ENCODE measurements around the gene GABBR2.

Gene GABBR2

GRCh38 chr9:98563212-98563907, 145.4 kb downstream of the GABBR2 start:
- TF ChIP-seq GATA3 (IDR thresholded peaks at IDR 0.05; ENCODE audit: low read depth, low read length) (no peak; the same call in 1 of the 2 replicates), GATA2 (IDR thresholded peaks at IDR 0.05; ENCODE audit: low read depth, low read length) (no peak)

GRCh38 chr9:98559561-98559960, 149.2 kb downstream of the GABBR2 start:
- TF ChIP-seq GATA3 (IDR thresholded peaks at IDR 0.05; ENCODE audit: low read depth, low read length) (no peak), GATA2 (IDR thresholded peaks at IDR 0.05; ENCODE audit: low read depth, low read length) (no peak)

GRCh38 chr9:98558575-98558974, 150.2 kb downstream of the GABBR2 start:
- TF ChIP-seq GATA3 (IDR thresholded peaks at IDR 0.05; ENCODE audit: low read depth, low read length) = no peak
- TF ChIP-seq GATA2 (IDR thresholded peaks at IDR 0.05; ENCODE audit: low read depth, low read length) = no peak

GRCh38 chr9:98556511-98556910, 152.2 kb downstream of the GABBR2 start:
- TF ChIP-seq GATA2 (IDR thresholded peaks at IDR 0.05; ENCODE audit: low read depth, low read length) (no peak), GATA3 (IDR thresholded peaks at IDR 0.05; ENCODE audit: low read depth, low read length) (no peak)

GRCh38 chr9:98555651-98556465, 152.9 kb downstream of the GABBR2 start:
- TF ChIP-seq GATA2 (IDR thresholded peaks at IDR 0.05; ENCODE audit: low read depth, low read length) (no peak), GATA3 (IDR thresholded peaks at IDR 0.05; ENCODE audit: low read depth, low read length) (no peak)

GRCh38 chr9:98554752-98555151, 154.0 kb downstream of the GABBR2 start:
- TF ChIP-seq GATA2 (IDR thresholded peaks at IDR 0.05; ENCODE audit: low read depth, low read length) = no peak
- TF ChIP-seq GATA3 (IDR thresholded peaks at IDR 0.05; ENCODE audit: low read depth, low read length) = no peak

- TF ChIP-seq GATA2 (IDR thresholded peaks at IDR 0.05; ENCODE audit: low read depth, low read length) (no peak), GATA3 (IDR thresholded peaks at IDR 0.05; ENCODE audit: low read depth, low read length) (no peak)
These were observed 156.4 kb downstream of the GABBR2 start for GRCh38 chr9:98552331-98552730.

- no peak for TF ChIP-seq GATA3 (IDR thresholded peaks at IDR 0.05; ENCODE audit: low read depth, low read length)
- TF ChIP-seq GATA2 (IDR thresholded peaks at IDR 0.05; ENCODE audit: low read depth, low read length) = no peak
These were observed 157.0 kb downstream of the GABBR2 start for GRCh38 chr9:98551511-98552286.

- TF ChIP-seq GATA3 (IDR thresholded peaks at IDR 0.05; ENCODE audit: low read depth, low read length) (no peak), GATA2 (IDR thresholded peaks at IDR 0.05; ENCODE audit: low read depth, low read length) (no peak)
These were observed 158.4 kb downstream of the GABBR2 start for GRCh38 chr9:98550206-98550820.

GRCh38 chr9:98549401-98549800, 159.3 kb downstream of the GABBR2 start:
- TF ChIP-seq GATA3 (IDR thresholded peaks at IDR 0.05; ENCODE audit: low read depth, low read length) = no peak
- no peak for TF ChIP-seq GATA2 (IDR thresholded peaks at IDR 0.05; ENCODE audit: low read depth, low read length)

GRCh38 chr9:98547606-98548005, 161.1 kb downstream of the GABBR2 start:
- TF ChIP-seq GATA2 (IDR thresholded peaks at IDR 0.05; ENCODE audit: low read depth, low read length) (no peak), GATA3 (IDR thresholded peaks at IDR 0.05; ENCODE audit: low read depth, low read length) (no peak)

GRCh38 chr9:98545021-98545420, 163.7 kb downstream of the GABBR2 start:
- TF ChIP-seq GATA3 (IDR thresholded peaks at IDR 0.05; ENCODE audit: low read depth, low read length) = no peak
- TF ChIP-seq GATA2 (IDR thresholded peaks at IDR 0.05; ENCODE audit: low read depth, low read length) = no peak

- TF ChIP-seq GATA2 (IDR thresholded peaks at IDR 0.05; ENCODE audit: low read depth, low read length) (no peak), GATA3 (IDR thresholded peaks at IDR 0.05; ENCODE audit: low read depth, low read length) (no peak)
These were observed 167.0 kb downstream of the GABBR2 start for GRCh38 chr9:98541684-98542230.
